ENCODE data around the gene CPSF7.

The CPSF7 gene

DNA sequence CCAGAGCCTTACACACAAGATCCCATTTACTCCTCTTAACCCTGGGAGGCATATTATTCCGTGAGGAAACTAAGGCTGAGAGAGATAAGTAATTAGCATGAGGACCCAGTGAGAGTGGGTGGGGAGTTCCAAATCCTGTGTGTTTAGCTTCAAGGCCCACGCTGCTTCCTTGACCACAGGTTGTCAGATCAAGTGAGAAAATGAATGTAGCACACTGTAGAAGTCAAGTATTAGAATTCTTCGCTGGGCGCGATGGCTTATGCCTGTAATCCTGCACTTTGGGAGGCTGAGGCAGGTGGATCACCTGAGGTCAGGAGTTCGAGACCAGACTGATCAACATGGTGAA, 71.9 kb downstream of the CPSF7 start:
- Histone ChIP-seq H3K79me2 (ENCODE audit: control insufficient read depth, insufficient read depth, low read length, poor library complexity) (peaks cover 12% of the 10 kb centered on the region), H3K4me1 (ENCODE audit: control insufficient read depth in 1 of 2, insufficient read depth in 2 of 2, low read length in 2 of 2) (peaks cover 5 to 10% of the 10 kb centered on the region in 2 experiments), H4K12ac (ENCODE audit: low read depth, low read length) (no peak overlapping the region), H3K36me3 (ENCODE audit: control insufficient read depth in 1 of 2, insufficient read depth in 2 of 2, low read length in 2 of 2) (peaks cover 6 to 10% of the 10 kb centered on the region in 2 experiments), H3K23ac (ENCODE audit: low read length) (no peak overlapping the region), H2BK120ac (ENCODE audit: insufficient read depth, low read length, poor library complexity) (no peak overlapping the region), H3K14ac (ENCODE audit: low read length) (no peak overlapping the region), H4K91ac (ENCODE audit: low read depth, low read length) (no peak overlapping the region), H3K9ac (ENCODE audit: low read length) (no peak overlapping the region), H2AFZ (ENCODE audit: insufficient read depth, low read length, poor library complexity) (no peak overlapping the region), H2BK5ac (ENCODE audit: low read depth, low read length, poor library complexity) (no peak overlapping the region), H3K4ac (ENCODE audit: low read depth, low read length) (no peak overlapping the region), H3K79me1 (ENCODE audit: low read length) (peaks cover 8% of the 10 kb centered on the region), H2BK12ac (ENCODE audit: low read length) (no peak overlapping the region), H3K4me2 (ENCODE audit: low read length) (no peak overlapping the region), H3K4me3 (ENCODE audit: low read depth, low read length) (no peak overlapping the region), H3K27ac (ENCODE audit: low read depth, low read length) (no peak overlapping the region), H3K18ac (ENCODE audit: low read length) (no peak overlapping the region), H2AK5ac (ENCODE audit: low read length) (no peak overlapping the region), H3K27me3 (ENCODE audit: insufficient read depth, low read length) (no peaks in the 10 kb centered on the region), H4K8ac (ENCODE audit: low read depth, low read length) (no peak overlapping the region), H3K9me3 (ENCODE audit: insufficient read depth, low read depth, low read length) (no peaks in the 10 kb centered on the region)
- no CpG with 5 or more reads among the region's 6 CpGs for WGBS (ENCODE audit: extremely low coverage, insufficient coverage, insufficient read length)
- no peak for DNase-seq

DNA sequence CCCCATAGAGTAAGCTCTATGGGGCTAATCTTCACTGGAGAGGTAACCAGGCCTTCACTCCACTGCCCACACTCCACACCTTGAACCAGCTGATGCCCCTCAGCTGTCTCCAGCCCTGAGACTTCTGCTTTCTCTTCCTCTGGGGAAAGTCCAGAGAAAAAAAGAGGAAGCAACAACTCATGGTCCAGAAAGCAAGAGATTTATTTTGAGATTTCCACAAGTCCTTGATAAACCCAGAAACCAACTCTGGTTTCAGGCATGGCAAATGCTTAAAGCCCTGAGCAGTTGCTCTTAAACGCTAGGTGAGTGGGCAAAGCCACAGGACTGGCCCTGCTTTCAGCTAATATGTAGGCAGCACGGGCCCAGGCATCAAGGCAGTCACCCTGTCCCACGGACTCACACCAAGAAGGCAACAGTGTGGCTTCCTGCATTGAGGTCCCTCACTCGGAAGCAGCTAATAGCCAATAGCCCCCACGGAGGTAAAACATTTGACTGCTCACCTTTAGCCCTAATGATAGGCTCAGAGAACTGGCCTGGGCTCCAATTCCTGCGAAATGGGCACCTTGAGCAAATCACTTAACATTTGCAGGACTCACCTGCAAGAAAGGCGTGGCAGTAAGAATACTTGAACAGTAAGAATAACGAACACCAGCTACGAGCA, 72.4 kb downstream of the CPSF7 start:
- H3K4me3 ChIP-seq (ENCODE audit: low read depth, low read length) = no peak overlapping the region
- no peak overlapping the region for H4K91ac ChIP-seq (ENCODE audit: low read depth, low read length)
- no peak overlapping the region for H4K12ac ChIP-seq (ENCODE audit: low read depth, low read length)
- no peak overlapping the region for H2AFZ ChIP-seq (ENCODE audit: insufficient read depth, low read length, poor library complexity)
- H3K27ac ChIP-seq (ENCODE audit: low read depth, low read length) = no peak overlapping the region
- H2BK12ac ChIP-seq (ENCODE audit: low read length) = no peak overlapping the region
- no peak overlapping the region for H3K14ac ChIP-seq (ENCODE audit: low read length)
- peaks cover 6 to 12% of the 10 kb centered on the region in 2 experiments for H3K36me3 ChIP-seq (ENCODE audit: control insufficient read depth in 1 of 2, insufficient read depth in 2 of 2, low read length in 2 of 2)
- WGBS (ENCODE audit: extremely low coverage, insufficient coverage, insufficient read length) = no CpG with 5 or more reads among the region's 9 CpGs
- H4K8ac ChIP-seq (ENCODE audit: low read depth, low read length) = no peak overlapping the region
- H3K9ac ChIP-seq (ENCODE audit: low read length) = no peak overlapping the region
- H3K9me3 ChIP-seq (ENCODE audit: insufficient read depth, low read depth, low read length) = no peaks in the 10 kb centered on the region
- no peak overlapping the region for H3K23ac ChIP-seq (ENCODE audit: low read length)
- no peak overlapping the region for H3K18ac ChIP-seq (ENCODE audit: low read length)
- no peak overlapping the region for H3K4ac ChIP-seq (ENCODE audit: low read depth, low read length)
- peaks cover 9% of the 10 kb centered on the region for H3K79me2 ChIP-seq (ENCODE audit: control insufficient read depth, insufficient read depth, low read length, poor library complexity)
- peaks cover 5 to 6% of the 10 kb centered on the region in 2 experiments for H3K4me1 ChIP-seq (ENCODE audit: control insufficient read depth in 1 of 2, insufficient read depth in 2 of 2, low read length in 2 of 2)
- H2AK5ac ChIP-seq (ENCODE audit: low read length) = no peak overlapping the region
- H2BK120ac ChIP-seq (ENCODE audit: insufficient read depth, low read length, poor library complexity) = no peak overlapping the region
- H3K27me3 ChIP-seq (ENCODE audit: insufficient read depth, low read length) = no peaks in the 10 kb centered on the region
- peaks cover 8% of the 10 kb centered on the region for H3K79me1 ChIP-seq (ENCODE audit: low read length)
- no peak for DNase-seq
- no peak overlapping the region for H3K4me2 ChIP-seq (ENCODE audit: low read length)
- no peak overlapping the region for H2BK5ac ChIP-seq (ENCODE audit: low read depth, low read length, poor library complexity)

DNA sequence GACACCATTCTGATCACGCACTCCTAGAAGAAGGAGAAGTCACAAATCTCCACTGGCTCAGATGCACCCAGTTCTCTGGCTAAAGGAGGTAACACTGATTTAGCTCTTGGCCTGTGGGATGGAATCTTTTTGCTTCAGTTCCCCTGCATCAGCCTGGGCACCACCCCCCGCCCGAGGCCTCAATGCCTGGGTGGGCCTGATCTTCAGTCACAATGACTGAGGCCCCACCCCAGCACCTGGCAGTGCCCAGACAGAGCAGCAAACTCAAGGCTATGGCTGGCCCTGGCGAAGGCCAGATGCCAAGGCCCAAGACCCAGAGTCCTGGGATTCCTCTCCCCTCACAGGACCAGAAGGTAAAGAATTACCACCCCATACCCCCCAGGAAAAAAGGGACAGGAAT, 73.1 kb downstream of the CPSF7 start:
- H3K9me3 ChIP-seq (ENCODE audit: insufficient read depth, low read depth, low read length) = no peaks in the 10 kb centered on the region
- H3K4me2 ChIP-seq (ENCODE audit: low read length) = no peak overlapping the region
- no CpG with 5 or more reads among the region's 4 CpGs for WGBS (ENCODE audit: extremely low coverage, insufficient coverage, insufficient read length)
- H3K4me3 ChIP-seq (ENCODE audit: low read depth, low read length) = no peak overlapping the region
- no peak overlapping the region for H4K91ac ChIP-seq (ENCODE audit: low read depth, low read length)
- H3K79me2 ChIP-seq (ENCODE audit: control insufficient read depth, insufficient read depth, low read length, poor library complexity) = peaks cover 5% of the 10 kb centered on the region
- H3K4ac ChIP-seq (ENCODE audit: low read depth, low read length) = no peak overlapping the region
- no peak overlapping the region for H2AFZ ChIP-seq (ENCODE audit: insufficient read depth, low read length, poor library complexity)
- H3K27me3 ChIP-seq (ENCODE audit: insufficient read depth, low read length) = no peaks in the 10 kb centered on the region
- H2BK5ac ChIP-seq (ENCODE audit: low read depth, low read length, poor library complexity) = no peak overlapping the region
- no peak overlapping the region for H3K18ac ChIP-seq (ENCODE audit: low read length)
- no peak overlapping the region for H4K8ac ChIP-seq (ENCODE audit: low read depth, low read length)
- no peak overlapping the region for H4K12ac ChIP-seq (ENCODE audit: low read depth, low read length)
- H3K79me1 ChIP-seq (ENCODE audit: low read length) = peaks cover 5% of the 10 kb centered on the region
- H2BK12ac ChIP-seq (ENCODE audit: low read length) = no peak overlapping the region
- peaks cover 9 to 15% of the 10 kb centered on the region in 2 experiments for H3K36me3 ChIP-seq (ENCODE audit: control insufficient read depth in 1 of 2, insufficient read depth in 2 of 2, low read length in 2 of 2)
- peaks cover 5 to 6% of the 10 kb centered on the region in 2 experiments for H3K4me1 ChIP-seq (ENCODE audit: control insufficient read depth in 1 of 2, insufficient read depth in 2 of 2, low read length in 2 of 2)
- DNase-seq = no peak
- H2BK120ac ChIP-seq (ENCODE audit: insufficient read depth, low read length, poor library complexity) = no peak overlapping the region
- no peak overlapping the region for H3K14ac ChIP-seq (ENCODE audit: low read length)
- H2AK5ac ChIP-seq (ENCODE audit: low read length) = no peak overlapping the region
- H3K23ac ChIP-seq (ENCODE audit: low read length) = no peak overlapping the region
- H3K27ac ChIP-seq (ENCODE audit: low read depth, low read length) = no peak overlapping the region
- H3K9ac ChIP-seq (ENCODE audit: low read length) = no peak overlapping the region

DNA sequence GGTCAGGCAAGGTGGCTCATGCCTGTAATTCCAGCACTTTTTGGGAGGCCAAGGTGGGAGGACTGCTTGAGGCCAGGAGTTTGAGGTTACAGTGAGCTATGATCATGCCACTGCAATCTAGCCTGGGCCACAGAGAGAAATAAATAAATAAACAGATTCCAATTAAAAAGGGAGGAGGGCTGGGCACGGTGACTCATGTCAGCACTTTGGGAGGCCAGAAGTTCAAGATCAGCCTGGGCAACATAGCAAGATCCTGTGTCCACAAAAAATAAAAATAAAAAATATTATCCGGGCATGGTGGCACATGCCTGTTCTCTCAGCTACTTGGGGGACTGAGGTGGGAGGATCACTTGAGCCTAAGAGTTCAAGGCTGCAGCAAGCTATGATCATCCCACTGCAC, 75.6 kb downstream of the CPSF7 start:
- no peak overlapping the region for H3K4me3 ChIP-seq (ENCODE audit: low read depth, low read length)
- no CpG with 5 or more reads among the region's 2 CpGs for WGBS (ENCODE audit: extremely low coverage, insufficient coverage, insufficient read length)
- H4K12ac ChIP-seq (ENCODE audit: low read depth, low read length) = no peak overlapping the region
- no peak overlapping the region for H3K14ac ChIP-seq (ENCODE audit: low read length)
- H3K9ac ChIP-seq (ENCODE audit: low read length) = no peak overlapping the region
- H4K8ac ChIP-seq (ENCODE audit: low read depth, low read length) = no peak overlapping the region
- H3K79me1 ChIP-seq (ENCODE audit: low read length) = no peaks in the 10 kb centered on the region
- H3K9me3 ChIP-seq (ENCODE audit: insufficient read depth, low read depth, low read length) = peaks cover 3% of the 10 kb centered on the region
- H2BK120ac ChIP-seq (ENCODE audit: insufficient read depth, low read length, poor library complexity) = no peak overlapping the region
- H2BK5ac ChIP-seq (ENCODE audit: low read depth, low read length, poor library complexity) = no peak overlapping the region
- H2AFZ ChIP-seq (ENCODE audit: insufficient read depth, low read length, poor library complexity) = no peak overlapping the region
- no peaks in the 10 kb centered on the region for H3K27me3 ChIP-seq (ENCODE audit: insufficient read depth, low read length)
- no peak overlapping the region for H3K4me2 ChIP-seq (ENCODE audit: low read length)
- no peak overlapping the region for H2BK12ac ChIP-seq (ENCODE audit: low read length)
- peaks cover 24 to 34% of the 10 kb centered on the region in 2 experiments for H3K36me3 ChIP-seq (ENCODE audit: control insufficient read depth in 1 of 2, insufficient read depth in 2 of 2, low read length in 2 of 2)
- no peak overlapping the region for H3K27ac ChIP-seq (ENCODE audit: low read depth, low read length)
- H3K23ac ChIP-seq (ENCODE audit: low read length) = no peak overlapping the region
- H4K91ac ChIP-seq (ENCODE audit: low read depth, low read length) = no peak overlapping the region
- H3K79me2 ChIP-seq (ENCODE audit: control insufficient read depth, insufficient read depth, low read length, poor library complexity) = no peaks in the 10 kb centered on the region
- no peak overlapping the region for H2AK5ac ChIP-seq (ENCODE audit: low read length)
- no peak overlapping the region for H3K4ac ChIP-seq (ENCODE audit: low read depth, low read length)
- H3K18ac ChIP-seq (ENCODE audit: low read length) = no peak overlapping the region
- H3K4me1 ChIP-seq (ENCODE audit: control insufficient read depth in 1 of 2, insufficient read depth in 2 of 2, low read length in 2 of 2) = no peaks in the 10 kb centered on the region
- no peak for DNase-seq

Data from trophoblast cell (in vitro differentiated cells and primary cell).